OCI-LY1 (cell line): Measurements from ENCODE around the gene SP100.
"Not testable (repeated sequence)": the region's sequence is repeated elsewhere in the genome, so short reads cannot be mapped to it uniquely, and the experiment has no call there.

ENCODE experiments used
- H2AFZ ChIP-seq: fragments of 200-600 bp; sonication (generic), shearing (Covaris generic); 2 replicates; pipeline ENCODE4 v1.6.0; 2014; ENCODE audit warnings: antibody characterized with exemption, mild to moderate bottlenecking, low read length
- H3F3A ChIP-seq: fragments of 200-600 bp; sonication (generic), shearing (Covaris generic); 2 replicates; pipeline ENCODE4 v1.6.0; 2014; ENCODE audit warnings: mild to moderate bottlenecking, antibody characterized with exemption, low read length, moderate library complexity; ENCODE audit not compliant: insufficient read depth
- H3K27ac ChIP-seq: fragments of 200-600 bp; sonication (generic); 2 replicates; pipeline ENCODE4 v1.5.1; 2014; ENCODE audit warnings: low read length, mixed run types, mild to moderate bottlenecking, low read depth; ENCODE audit not compliant: poor library complexity, severe bottlenecking
- H3K27me3 ChIP-seq: fragments of 200-600 bp; sonication (generic); 2 replicates; pipeline ENCODE4 v1.6.0; 2014; ENCODE audit warnings: antibody characterized with exemption, mild to moderate bottlenecking, low read length, moderate library complexity; ENCODE audit not compliant: insufficient read depth
- H3K36me3 ChIP-seq: fragments of 200-600 bp; sonication (generic); 2 replicates; pipeline ENCODE4 v1.6.1; 2014; ENCODE audit warnings: mild to moderate bottlenecking, antibody characterized with exemption, low read length, moderate library complexity, mixed read lengths; ENCODE audit not compliant: insufficient read depth
- H3K4me1 ChIP-seq: fragments of 200-600 bp; sonication (generic); 2 replicates; pipeline ENCODE4 v1.5.1; 2014; ENCODE audit warnings: mild to moderate bottlenecking, low read length, moderate library complexity; ENCODE audit not compliant: insufficient read depth, severe bottlenecking
- H3K4me2 ChIP-seq: fragments of 200-600 bp; sonication (generic), shearing (Covaris generic); 2 replicates; pipeline ENCODE4 v1.6.1; 2014; ENCODE audit warnings: low read length
- H3K4me3 ChIP-seq: fragments of 200-600 bp; sonication (generic); 2 replicates; pipeline ENCODE4 v1.5.1; 2014; ENCODE audit warnings: low read length, low read depth, mild to moderate bottlenecking, mixed read lengths; ENCODE audit not compliant: poor library complexity, severe bottlenecking
- H3K79me2 ChIP-seq: fragments of 200-600 bp; shearing (Covaris generic); 2 replicates; pipeline ENCODE4 v1.6.1; 2016; ENCODE audit warnings: mixed run types, low read length, mixed read lengths; ENCODE audit not compliant: insufficient read depth
- H3K9ac ChIP-seq: fragments of 200-600 bp; sonication (generic), shearing (Covaris generic); 2 replicates; pipeline ENCODE4 v1.6.1; 2014; ENCODE audit warnings: mild to moderate bottlenecking, low read length, mixed read lengths
- H3K9me2 ChIP-seq: fragments of 200-600 bp; sonication (generic), shearing (Covaris generic); 2 replicates; pipeline ENCODE4 v1.6.1; 2014; ENCODE audit warnings: low read depth, mild to moderate bottlenecking, low read length, mixed read lengths
- H3K9me3 ChIP-seq: fragments of 200-600 bp; shearing (Covaris generic); 2 replicates; pipeline ENCODE4 v1.6.1; 2014; ENCODE audit warnings: low read length, mixed read lengths
- H4K20me1 ChIP-seq: fragments of 200-600 bp; sonication (generic), shearing (Covaris generic); 2 replicates; pipeline ENCODE4 v1.6.0; 2016; ENCODE audit warnings: mild to moderate bottlenecking, low read length; ENCODE audit not compliant: insufficient read depth
- CTCF ChIP-seq: fragments of 200-600 bp; sonication (generic), shearing (Covaris generic); IDR thresholded peaks from 2 replicates; pipeline ENCODE4 v1.5.1; 2017; ENCODE audit warnings: mild to moderate bottlenecking, antibody characterized with exemption, low read length, moderate library complexity, mixed read lengths
- EZH2 ChIP-seq: fragments of 200-600 bp; sonication (generic), shearing (Covaris generic); IDR thresholded peaks from 2 replicates; pipeline ENCODE4 v1.8.0; 2017; ENCODE audit warnings: borderline replicate concordance, mixed run types, mild to moderate bottlenecking, antibody characterized with exemption, low read length, moderate library complexity, mixed read lengths

Gene SP100

GRCh38 chr2:230430957-230431910 is 15.2 kb downstream of the SP100 start:
- H3K4me2 ChIP-seq: no peak overlapping the region
- H2AFZ ChIP-seq: no peak overlapping the region
- H3K36me3 ChIP-seq: peaks cover 69% of the 10 kb centered on the region
- no peak overlapping the region for H3K27ac ChIP-seq
- H3K4me3 ChIP-seq: no peak overlapping the region
- peaks cover 72% of the 10 kb centered on the region for H3K79me2 ChIP-seq
- no peaks in the 10 kb centered on the region for H4K20me1 ChIP-seq
- H3F3A ChIP-seq: no peaks in the 10 kb centered on the region
- no peaks in the 10 kb centered on the region for H3K27me3 ChIP-seq
- H3K4me1 ChIP-seq: no peaks in the 10 kb centered on the region
- peaks cover 28% of the 10 kb centered on the region for H3K9me3 ChIP-seq
- H3K9me2 ChIP-seq: no peaks in the 10 kb centered on the region
- H3K9ac ChIP-seq: no peak overlapping the region
- TF ChIP-seq CTCF (no peak), EZH2 (no peak)

GRCh38 chr2:230434677-230435324 is 18.8 kb downstream of the SP100 start:
- no peaks in the 10 kb centered on the region for H3F3A ChIP-seq
- H3K9ac ChIP-seq: no peak overlapping the region
- H4K20me1 ChIP-seq: no peaks in the 10 kb centered on the region
- H3K9me3 ChIP-seq: peaks cover 20% of the 10 kb centered on the region
- H3K27me3 ChIP-seq: no peaks in the 10 kb centered on the region
- no peaks in the 10 kb centered on the region for H3K9me2 ChIP-seq
- H3K4me1 ChIP-seq: peaks cover 10% of the 10 kb centered on the region
- no peak for TF ChIP-seq CTCF
- TF ChIP-seq EZH2: no peak
- H2AFZ ChIP-seq: no peak overlapping the region
- H3K79me2 ChIP-seq: peaks cover 61% of the 10 kb centered on the region
- H3K4me3 ChIP-seq: no peak overlapping the region
- no peak overlapping the region for H3K4me2 ChIP-seq
- H3K36me3 ChIP-seq: peaks cover 55% of the 10 kb centered on the region
- no peak overlapping the region for H3K27ac ChIP-seq

DNA sequence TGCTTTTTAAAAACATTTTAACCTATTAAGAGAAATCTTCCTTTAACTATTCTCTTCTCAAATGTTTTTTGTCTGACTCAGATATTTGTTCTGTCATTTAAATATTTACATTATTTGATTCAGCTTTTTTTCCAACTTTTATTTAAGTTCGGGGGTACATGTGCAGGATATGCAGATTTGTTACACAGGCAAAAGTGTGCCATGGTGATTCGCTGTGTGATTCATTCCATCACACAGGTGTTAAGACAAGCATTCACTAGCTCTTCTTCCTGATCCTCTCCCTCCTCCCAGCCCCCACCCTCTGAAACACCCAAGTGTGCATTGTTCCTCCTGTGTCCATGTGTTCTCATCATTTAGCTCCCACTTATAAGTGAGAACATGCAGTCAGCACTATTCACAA is 19.4 kb downstream of the SP100 start:
- Histone ChIP-seq H3K27ac (no peak overlapping the region), H3K9ac (no peak overlapping the region), H3K4me2 (no peak overlapping the region), H4K20me1 (no peaks in the 10 kb centered on the region), H3K4me3 (no peak overlapping the region), H3K79me2 (peaks cover 59% of the 10 kb centered on the region), H3K9me2 (no peaks in the 10 kb centered on the region), H3F3A (no peaks in the 10 kb centered on the region), H3K27me3 (no peaks in the 10 kb centered on the region), H3K9me3 (peaks cover 18% of the 10 kb centered on the region), H3K4me1 (peaks cover 14% of the 10 kb centered on the region), H3K36me3 (peaks cover 49% of the 10 kb centered on the region), H2AFZ (no peak overlapping the region)
- TF ChIP-seq CTCF (no peak), EZH2 (no peak)

DNA sequence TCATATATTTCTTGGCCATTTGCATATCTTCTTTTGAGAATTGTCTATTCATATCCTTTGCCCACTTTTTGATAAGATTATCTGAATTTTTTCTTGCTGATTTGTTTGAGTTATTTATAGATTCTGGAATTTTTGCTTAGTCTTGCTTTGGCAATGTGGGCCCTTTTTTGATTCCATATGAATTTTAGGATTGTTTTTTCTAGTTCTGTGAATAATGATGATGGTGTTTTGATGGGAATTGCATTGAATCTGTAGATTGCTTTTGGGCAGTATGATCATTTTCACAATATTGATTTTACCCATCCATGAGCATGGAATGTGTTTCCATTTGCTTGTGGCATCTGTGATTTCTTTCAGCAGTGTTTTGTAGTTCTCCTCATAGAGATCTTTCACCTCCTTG is 23.1 kb downstream of the SP100 start:
- not testable (repeated sequence) for H3F3A ChIP-seq, H3K9me2 ChIP-seq, H4K20me1 ChIP-seq, H3K4me2 ChIP-seq, H3K4me3 ChIP-seq, H3K27me3 ChIP-seq, H3K27ac ChIP-seq, H3K9ac ChIP-seq, H3K9me3 ChIP-seq, H2AFZ ChIP-seq
- Histone ChIP-seq H3K79me2 (peaks cover 40% of the 10 kb centered on the region), H3K36me3 (peaks cover 34% of the 10 kb centered on the region), H3K4me1 (peaks cover 29% of the 10 kb centered on the region)
